SK-N-MC (cell line): ENCODE data around the gene GIMD1.
A peak's percentile ranks its signal among the peaks of the same experiment; 100 is the strongest.

Source experiments
- DNase-seq: peaks from one replicate; pipeline ENCODE4 v3.0.0-alpha.2; 2011; ENCODE audit warnings: low read depth, low spot score
- H3K27ac ChIP-seq: fragments of 200-600 bp; sonication (generic); 2 replicates; pipeline ENCODE4 v1.5.1; 2016; ENCODE audit warnings: mixed run types
- H3K36me3 ChIP-seq: fragments of 200-600 bp; sonication (generic); 2 replicates; pipeline ENCODE4 v1.6.1; 2017; ENCODE audit warnings: antibody characterized with exemption, low read length, mixed read lengths; ENCODE audit not compliant: insufficient read depth
- H3K4me3 ChIP-seq: fragments of 200-600 bp; sonication (generic); 2 replicates; pipeline ENCODE4 v1.5.1; 2016
- H3K9ac ChIP-seq: fragments of 200-600 bp; sonication (generic); 2 replicates; pipeline ENCODE4 v1.8.0; 2017; ENCODE audit warnings: mixed run types, mixed read lengths; ENCODE audit not compliant: insufficient read length
- H3K9me3 ChIP-seq: fragments of 200-600 bp; sonication (generic); 2 replicates; pipeline ENCODE4 v1.6.1; 2017; ENCODE audit warnings: low read depth, mild to moderate bottlenecking, antibody characterized with exemption, low read length, moderate library complexity, mixed read lengths
- EZH2 ChIP-seq: fragments of 200-600 bp; sonication (generic); IDR thresholded peaks from one replicate; pipeline ENCODE4 v1.6.1; 2017; ENCODE audit warnings: antibody characterized with exemption
- FOXP2 ChIP-seq: optimal IDR thresholded peaks from 2 replicates; pipeline ENCODE3; 2011; ENCODE audit warnings: mild to moderate bottlenecking, moderate library complexity; ENCODE audit not compliant: insufficient read depth; ENCODE audit errors: extremely low read length, control extremely low read depth
- POLR2AphosphoS5 ChIP-seq: IDR thresholded peaks from 2 replicates; pipeline ENCODE4 v1.6.1; 2012; ENCODE audit warnings: mild to moderate bottlenecking, low read depth, low read length, borderline replicate concordance

The GIMD1 gene

DNA sequence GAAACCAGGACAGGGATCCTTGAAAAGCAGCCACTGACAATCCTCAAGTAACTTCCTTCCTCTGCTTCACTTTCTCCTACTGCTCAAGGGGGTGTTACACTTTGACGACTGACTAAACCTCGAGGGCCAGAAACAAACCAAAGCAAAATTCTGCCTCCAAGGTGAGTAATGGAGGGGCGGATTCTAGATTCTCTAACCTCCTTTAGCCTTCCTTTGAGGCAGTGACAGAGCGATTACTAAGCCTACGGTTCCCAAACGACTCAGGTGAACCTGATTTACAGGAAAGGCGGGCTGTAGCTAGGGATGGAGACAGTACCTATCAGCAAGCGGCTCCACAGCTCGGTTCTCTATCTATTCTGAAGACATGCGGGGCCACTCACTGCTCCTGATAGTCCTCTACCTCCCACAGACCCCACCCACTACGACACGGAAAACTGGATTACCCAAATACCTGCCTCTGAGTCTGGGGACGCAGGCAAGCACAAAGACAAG is 53.1 kb downstream of the GIMD1 start:
- H3K36me3 ChIP-seq, result peaks cover 4% of the 10 kb centered on the region
- no peaks in the 10 kb centered on the region for H3K9me3 ChIP-seq
- TF ChIP-seq FOXP2 (no peak), EZH2 (no peak), POLR2AphosphoS5 (no peak)
- H3K4me3 ChIP-seq, result peak overlapping the region; percentile 96
- peak overlapping the region; percentile 98 for H3K9ac ChIP-seq
- no peak for DNase-seq
- H3K27ac ChIP-seq, result peak overlapping the region; percentile 96

GRCh38 chr4:106314960-106315359 is 53.6 kb downstream of the GIMD1 start:
- no peak for DNase-seq
- Histone ChIP-seq H3K9me3 (no peaks in the 10 kb centered on the region), H3K36me3 (no peaks in the 10 kb centered on the region), H3K4me3 (peak overlapping the region; percentile 96), H3K9ac (peak overlapping the region; percentile 98), H3K27ac (peak overlapping the region; percentile 96; the same call in 1 of the 2 replicates)
- no peak for TF ChIP-seq POLR2AphosphoS5
- no peak for TF ChIP-seq EZH2
- no peak for TF ChIP-seq FOXP2

DNA sequence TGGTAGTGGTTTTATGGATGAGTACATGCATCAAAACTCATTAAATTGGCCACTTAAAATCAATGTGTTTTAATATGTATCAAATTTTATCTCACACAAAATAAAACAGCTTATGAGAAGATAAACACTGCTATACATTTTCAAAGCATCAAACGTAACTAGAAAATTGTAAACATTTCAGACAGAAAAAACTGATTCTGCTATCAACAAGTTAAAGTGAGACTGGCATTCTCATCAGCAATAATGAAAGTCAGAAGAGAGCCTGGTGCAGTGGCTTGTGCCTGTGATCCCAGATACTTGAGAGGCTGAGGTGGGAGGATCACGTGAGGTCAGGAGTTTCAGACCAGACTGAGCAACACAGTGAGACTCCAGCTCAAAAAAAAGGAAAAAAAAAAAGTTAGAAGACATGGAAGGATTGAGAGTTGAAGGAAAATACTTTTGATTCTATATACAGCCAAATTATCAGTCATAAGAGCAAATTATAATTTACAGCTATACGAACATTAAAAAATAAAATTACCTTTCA is 55.5 kb downstream of the GIMD1 start:
- DNase-seq, result no peak
- Histone ChIP-seq H3K9ac (peak overlapping the region; percentile 17), H3K27ac (peak overlapping the region; percentile 83), H3K4me3 (peak overlapping the region; percentile 0; the same call in 1 of the 2 replicates), H3K9me3 (no peaks in the 10 kb centered on the region), H3K36me3 (no peaks in the 10 kb centered on the region)
- no peak for TF ChIP-seq FOXP2
- TF ChIP-seq POLR2AphosphoS5, result no peak
- no peak for TF ChIP-seq EZH2

DNA sequence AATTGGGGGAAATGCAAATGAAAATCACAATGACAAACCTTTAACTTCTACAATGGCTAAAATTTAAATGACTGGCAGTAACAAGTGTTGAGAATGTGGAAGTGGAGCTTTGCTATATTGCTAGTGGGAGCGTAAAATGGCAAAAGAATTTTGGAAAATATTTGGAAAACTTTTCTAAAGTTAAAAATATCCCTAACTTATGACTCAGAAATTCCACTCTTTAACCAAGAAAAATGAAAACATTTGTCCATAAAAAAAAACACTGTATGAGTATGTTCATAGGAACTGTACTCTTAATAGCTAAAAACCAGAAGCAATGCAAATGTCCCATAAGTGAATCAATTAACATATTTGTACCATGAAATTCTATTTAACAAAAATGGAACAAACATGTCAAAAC is 56.2 kb downstream of the GIMD1 start:
- H3K36me3 ChIP-seq, result no peaks in the 10 kb centered on the region
- no peak overlapping the region for H3K9ac ChIP-seq
- H3K27ac ChIP-seq, result peak overlapping the region; percentile 83
- H3K4me3 ChIP-seq, result peak overlapping the region; percentile 25; the same call in 1 of the 2 replicates
- no peaks in the 10 kb centered on the region for H3K9me3 ChIP-seq
- no peak for TF ChIP-seq POLR2AphosphoS5
- DNase-seq, result no peak
